WI38 (cell line): ENCODE data around the gene VAPA.

Source experiments
- H3K4me3 ChIP-seq: 2 replicates; pipeline ENCODE4 v1.5.1; 2011; ENCODE audit warnings: low read depth, mild to moderate bottlenecking, control low read depth, low read length
- TF ChIP-seq, protein P1 (sequence below): IDR thresholded peaks from 2 replicates; pipeline ENCODE4 v1.5.1; 2012; ENCODE audit warnings: low read depth, mild to moderate bottlenecking, control low read depth, low read length

Gene VAPA

DNA sequence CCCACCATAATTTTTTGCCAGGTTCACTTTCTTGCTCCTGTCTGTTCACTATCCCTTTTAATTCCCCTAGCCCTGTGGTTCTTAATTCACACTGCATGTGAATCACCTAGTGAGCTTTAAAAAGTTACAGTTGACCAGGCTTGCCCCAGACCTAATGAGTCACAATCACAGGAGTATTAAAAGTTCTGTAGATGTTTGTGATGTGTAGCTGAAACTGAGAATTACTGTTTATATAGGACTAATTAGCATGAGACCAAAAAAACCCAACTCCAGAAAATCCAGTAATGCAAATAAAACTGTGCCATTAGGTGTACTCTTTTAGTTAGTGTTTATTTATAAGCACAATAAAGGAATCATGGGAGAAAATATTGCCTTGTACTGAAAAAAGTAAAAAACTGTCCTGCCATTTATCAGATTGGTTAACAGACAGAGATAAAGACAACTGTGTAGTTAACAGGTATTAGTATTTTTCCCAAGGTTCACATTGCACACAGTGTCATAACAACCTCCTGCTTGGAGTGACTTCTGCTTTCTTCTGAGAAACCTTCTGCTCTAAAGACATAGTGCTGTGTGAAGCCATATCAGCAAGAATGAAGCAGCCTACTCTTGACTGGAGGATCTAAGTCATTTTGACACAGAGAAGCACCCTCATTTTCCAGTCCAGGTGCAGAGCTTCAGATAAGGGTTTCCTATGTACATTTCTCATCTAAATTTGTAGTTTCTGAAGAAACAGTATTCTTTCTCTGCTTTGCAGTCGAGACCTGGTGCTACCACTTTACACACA, 39.0 kb downstream of the VAPA start:
- TF ChIP-seq, protein P1, sequence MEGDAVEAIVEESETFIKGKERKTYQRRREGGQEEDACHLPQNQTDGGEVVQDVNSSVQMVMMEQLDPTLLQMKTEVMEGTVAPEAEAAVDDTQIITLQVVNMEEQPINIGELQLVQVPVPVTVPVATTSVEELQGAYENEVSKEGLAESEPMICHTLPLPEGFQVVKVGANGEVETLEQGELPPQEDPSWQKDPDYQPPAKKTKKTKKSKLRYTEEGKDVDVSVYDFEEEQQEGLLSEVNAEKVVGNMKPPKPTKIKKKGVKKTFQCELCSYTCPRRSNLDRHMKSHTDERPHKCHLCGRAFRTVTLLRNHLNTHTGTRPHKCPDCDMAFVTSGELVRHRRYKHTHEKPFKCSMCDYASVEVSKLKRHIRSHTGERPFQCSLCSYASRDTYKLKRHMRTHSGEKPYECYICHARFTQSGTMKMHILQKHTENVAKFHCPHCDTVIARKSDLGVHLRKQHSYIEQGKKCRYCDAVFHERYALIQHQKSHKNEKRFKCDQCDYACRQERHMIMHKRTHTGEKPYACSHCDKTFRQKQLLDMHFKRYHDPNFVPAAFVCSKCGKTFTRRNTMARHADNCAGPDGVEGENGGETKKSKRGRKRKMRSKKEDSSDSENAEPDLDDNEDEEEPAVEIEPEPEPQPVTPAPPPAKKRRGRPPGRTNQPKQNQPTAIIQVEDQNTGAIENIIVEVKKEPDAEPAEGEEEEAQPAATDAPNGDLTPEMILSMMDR, result no peak

DNA sequence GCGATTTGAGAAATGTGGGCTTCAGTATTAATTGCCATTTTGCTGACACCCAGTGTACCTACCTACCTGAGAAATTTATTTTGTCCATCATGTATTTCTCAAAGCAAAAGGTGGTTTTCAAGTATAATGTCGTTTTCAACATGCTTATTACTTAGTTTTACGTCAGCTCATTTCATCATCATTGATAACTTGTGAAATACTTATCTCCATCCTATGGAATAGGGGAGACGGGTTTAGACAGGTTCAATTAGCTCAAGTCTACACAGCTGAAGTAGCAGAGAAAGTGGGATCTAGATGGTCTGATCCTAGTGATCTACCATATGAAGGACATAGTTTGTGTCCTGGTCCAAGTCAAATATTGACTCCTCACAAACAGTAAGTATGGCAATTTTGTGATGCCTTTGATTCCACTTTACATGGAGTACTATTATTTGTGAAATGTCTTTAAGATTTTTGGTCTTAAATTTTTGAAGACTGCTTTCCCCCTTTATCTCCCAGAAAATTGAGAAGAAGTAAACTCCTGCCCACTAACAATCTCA, 45.1 kb downstream of the VAPA start:
- TF ChIP-seq, protein P1, result no peak

More for the DNA sequence above, 39.0 kb downstream of the VAPA start:
- no peak overlapping the region for H3K4me3 ChIP-seq

DNA sequence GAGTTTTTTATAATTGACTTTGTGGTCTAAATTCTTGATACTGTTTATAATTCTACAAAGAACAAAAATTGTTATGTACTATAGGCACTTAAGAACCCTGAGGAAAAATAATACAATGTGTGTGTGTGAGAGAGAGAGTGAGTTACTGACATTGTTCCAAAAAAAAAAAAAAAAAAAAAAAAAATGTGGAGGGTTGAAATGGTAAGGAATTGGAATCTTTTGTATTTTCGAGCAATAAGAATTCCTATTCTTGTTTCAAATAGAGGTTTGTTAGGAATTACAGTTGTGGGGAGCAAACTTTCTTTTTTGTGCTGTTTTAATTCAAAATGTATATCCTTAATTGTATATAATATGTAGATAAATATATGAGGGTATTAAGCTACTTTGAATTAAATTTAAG, 45.7 kb downstream of the VAPA start:
- no peak overlapping the region for H3K4me3 ChIP-seq
- TF ChIP-seq, protein P1, result no peak

More for the DNA sequence above, 45.1 kb downstream of the VAPA start:
- H3K4me3 ChIP-seq, result no peak overlapping the region

DNA sequence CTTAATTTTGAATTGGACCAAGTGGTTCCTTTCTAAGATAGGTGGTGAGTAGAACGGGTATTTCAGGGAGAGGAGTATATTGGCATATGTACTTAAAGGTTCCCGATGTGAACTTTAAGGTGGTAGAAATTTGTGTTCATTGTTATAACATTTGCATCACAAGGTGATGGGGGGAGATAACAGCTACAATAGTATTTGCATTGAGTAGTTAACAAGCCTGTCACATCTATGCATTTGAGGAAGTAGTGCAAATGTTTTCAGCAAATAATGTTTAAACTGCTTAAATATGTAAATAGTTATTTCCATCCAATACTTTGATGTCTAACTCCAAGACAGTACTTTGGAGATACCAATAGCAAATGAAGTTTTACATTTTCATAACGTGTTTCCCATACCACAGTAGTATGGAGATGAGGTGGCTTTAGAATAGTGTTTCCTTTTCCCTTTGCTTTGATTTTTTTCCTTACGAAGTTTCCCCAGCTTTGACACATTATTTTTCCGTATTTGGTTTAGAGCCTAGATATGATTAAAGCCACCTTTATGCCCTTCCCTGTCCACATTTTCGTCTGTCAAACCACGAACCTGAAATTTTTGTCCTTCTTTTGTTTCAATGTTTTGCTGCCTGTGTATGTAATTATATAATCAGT, 46.6 kb downstream of the VAPA start:
- TF ChIP-seq, protein P1, result no peak
- H3K4me3 ChIP-seq, result no peak overlapping the region

DNA sequence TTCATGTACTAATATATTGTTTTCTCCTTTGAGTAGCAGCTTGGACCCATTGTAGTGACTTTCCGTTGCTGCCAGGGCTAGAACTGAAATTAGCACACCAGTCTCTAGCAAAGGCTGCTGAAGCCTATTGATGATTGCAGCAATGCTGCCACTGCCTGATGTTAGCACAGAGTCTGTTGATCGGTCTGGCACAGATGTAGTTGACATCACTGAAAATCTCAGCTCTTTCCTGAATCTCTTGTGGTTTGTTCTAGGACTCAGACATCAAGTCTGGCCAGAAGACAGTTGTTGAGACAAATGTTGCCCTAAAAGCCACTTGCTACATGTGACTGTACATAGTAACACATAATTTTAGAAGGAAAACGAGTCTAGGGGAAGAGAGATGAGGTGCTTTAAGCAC, 47.2 kb downstream of the VAPA start:
- TF ChIP-seq, protein P1, result no peak

DNA sequence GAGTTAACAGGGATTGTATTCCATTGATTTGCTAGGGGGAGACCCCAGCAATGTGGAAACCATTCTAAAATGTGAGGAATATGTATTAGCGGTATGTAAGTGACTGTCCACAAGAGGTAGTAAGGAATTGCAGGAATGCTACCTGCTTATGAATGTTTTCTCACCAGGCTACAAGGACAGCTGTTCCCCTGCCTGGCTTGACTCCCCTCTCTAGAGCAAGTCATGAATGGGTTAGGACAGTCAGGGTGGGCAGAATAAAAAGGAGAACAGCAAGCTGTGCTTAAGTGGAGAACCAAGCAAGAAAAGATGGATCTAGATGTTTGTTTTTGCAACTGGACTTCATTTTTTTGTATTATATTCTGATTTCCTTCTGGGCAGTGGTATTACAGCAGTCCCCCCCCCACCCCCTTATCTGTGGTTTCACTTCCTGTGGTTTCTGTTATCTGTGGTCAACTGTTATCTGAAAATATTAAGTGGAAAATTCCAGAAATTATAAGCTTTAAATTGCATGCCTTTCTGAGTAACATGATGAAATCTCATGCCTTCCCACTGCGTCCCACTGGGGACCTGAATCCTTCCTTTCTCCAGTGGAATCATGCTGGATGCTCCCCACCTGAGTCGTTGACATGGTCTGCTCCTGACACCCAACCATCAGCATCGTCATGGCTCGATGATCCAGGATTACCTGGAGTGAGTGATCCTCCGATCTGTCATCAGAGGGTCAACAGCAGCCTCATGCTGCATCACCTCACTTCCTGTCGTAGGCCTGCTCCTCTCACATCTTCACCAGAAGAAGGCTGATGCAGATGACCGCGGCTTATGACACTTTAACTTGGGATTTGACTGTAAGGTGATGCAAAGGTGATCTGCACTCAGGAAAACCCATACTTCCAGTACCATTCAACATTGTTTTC, 52.2 kb downstream of the VAPA start:
- H3K4me3 ChIP-seq, result no peak overlapping the region
- TF ChIP-seq, protein P1, result no peak

More for the DNA sequence above, 47.2 kb downstream of the VAPA start:
- no peak overlapping the region for H3K4me3 ChIP-seq
